Suprapubic skin (tissue), 4 donors: ENCODE data around the gene NPBWR2. TPM values are rescaled to one million over a fixed set of nuclear protein-coding genes. Genes with fewer than 3 reads are reported as not detected.
A peak's percentile ranks its signal among the peaks of the same experiment; 100 is the strongest.

Source experiments
- DNase-seq, 2 donors: peaks; one replicate each; pipeline ENCODE4 v3.0.0-alpha.2; 2019; ENCODE audit warnings: low spot score in 2 of 2
- H3K27ac ChIP-seq: fragments of 200-600 bp; sonication (generic); one replicate; pipeline ENCODE4 v1.5.1; 2019
- H3K27me3 ChIP-seq: fragments of 200-600 bp; sonication (generic); one replicate; pipeline ENCODE4 v1.5.1; 2019
- H3K36me3 ChIP-seq: fragments of 200-600 bp; sonication (generic); one replicate; pipeline ENCODE4 v1.5.1; 2019
- H3K4me1 ChIP-seq: fragments of 200-600 bp; sonication (generic); one replicate; pipeline ENCODE4 v1.5.1; 2019
- H3K4me3 ChIP-seq: fragments of 200-600 bp; sonication (generic); one replicate; pipeline ENCODE4 v1.5.1; 2019; ENCODE audit warnings: mild to moderate bottlenecking
- H3K9me3 ChIP-seq: fragments of 200-600 bp; sonication (generic); one replicate; pipeline ENCODE4 v1.5.1; 2019
- EP300 ChIP-seq: sonication (generic); formaldehyde crosslinking; IDR thresholded peaks from one replicate; pipeline ENCODE4 v1.6.1; 2017; ENCODE audit warnings: antibody characterized with exemption
- POLR2A ChIP-seq, 2 donors: fragments of 450-650 bp; IDR thresholded peaks; one replicate each; pipeline ENCODE4 v1.6.1; 2017; ENCODE audit warnings: antibody characterized with exemption in 2 of 2, mild to moderate bottlenecking in 2 of 2, moderate library complexity in 2 of 2
- POLR2AphosphoS5 ChIP-seq, 3 donors: sonication (generic); formaldehyde crosslinking; IDR thresholded peaks; one replicate each; pipeline ENCODE4 v1.6.1; 2017; ENCODE audit warnings: antibody characterized with exemption in 3 of 3
- WGBS: methylation state at CpG from one replicate; pipeline ENCODE4 v1.1.5; 2018; 5-methylcytosine and 5-hydroxymethylcytosine counted together
- total RNA-seq, 4 donors: library from RNA; depleted of rRNA; stranded (reverse); fragments of >200 nt; gene quantifications; one replicate each; pipeline ENCODE4 v1.1.0, GENCODE V29; 2016
- TF ChIP-seq, protein P1 (sequence below), 2 donors: fragments of 200-600 bp in 1 of 2; fragments of 450-650 bp in 1 of 2; sonication (generic) in 1 of 2; IDR thresholded peaks; one replicate each; pipeline ENCODE4 v1.5.1; 2016 to 2019; ENCODE audit warnings: antibody characterized with exemption in 2 of 2, mild to moderate bottlenecking in 1 of 2, moderate library complexity in 1 of 2

Gene NPBWR2
- total RNA-seq, 4 donors from 2014 or later = not detected

DNA sequence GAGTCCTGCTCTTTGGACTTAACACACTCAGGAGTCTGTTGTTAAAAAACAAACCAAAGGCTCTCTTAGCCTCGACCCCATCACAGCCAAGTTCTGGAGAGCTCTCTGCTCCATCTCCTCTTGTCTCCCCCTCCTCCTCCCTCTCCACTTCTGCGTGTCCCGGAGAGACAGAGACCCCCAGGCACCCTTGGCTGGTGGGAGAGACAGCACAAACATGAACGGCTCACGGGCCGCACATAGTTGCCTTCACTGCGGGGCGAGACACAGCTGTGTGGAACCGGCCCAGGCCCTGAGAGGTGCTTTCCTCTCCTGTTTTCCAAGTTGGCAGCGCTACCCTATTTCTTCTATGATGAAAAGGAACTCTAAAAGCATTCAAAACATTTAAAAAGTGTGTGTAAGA, 33.6 kb upstream of the NPBWR2 start:
- 73% methylated on average over 10 of the region's 10 CpGs for WGBS
- TF ChIP-seq, protein P1, sequence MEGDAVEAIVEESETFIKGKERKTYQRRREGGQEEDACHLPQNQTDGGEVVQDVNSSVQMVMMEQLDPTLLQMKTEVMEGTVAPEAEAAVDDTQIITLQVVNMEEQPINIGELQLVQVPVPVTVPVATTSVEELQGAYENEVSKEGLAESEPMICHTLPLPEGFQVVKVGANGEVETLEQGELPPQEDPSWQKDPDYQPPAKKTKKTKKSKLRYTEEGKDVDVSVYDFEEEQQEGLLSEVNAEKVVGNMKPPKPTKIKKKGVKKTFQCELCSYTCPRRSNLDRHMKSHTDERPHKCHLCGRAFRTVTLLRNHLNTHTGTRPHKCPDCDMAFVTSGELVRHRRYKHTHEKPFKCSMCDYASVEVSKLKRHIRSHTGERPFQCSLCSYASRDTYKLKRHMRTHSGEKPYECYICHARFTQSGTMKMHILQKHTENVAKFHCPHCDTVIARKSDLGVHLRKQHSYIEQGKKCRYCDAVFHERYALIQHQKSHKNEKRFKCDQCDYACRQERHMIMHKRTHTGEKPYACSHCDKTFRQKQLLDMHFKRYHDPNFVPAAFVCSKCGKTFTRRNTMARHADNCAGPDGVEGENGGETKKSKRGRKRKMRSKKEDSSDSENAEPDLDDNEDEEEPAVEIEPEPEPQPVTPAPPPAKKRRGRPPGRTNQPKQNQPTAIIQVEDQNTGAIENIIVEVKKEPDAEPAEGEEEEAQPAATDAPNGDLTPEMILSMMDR (IDR thresholded peaks at IDR 0.05) = no peak
- no peak for TF ChIP-seq POLR2AphosphoS5 (IDR thresholded peaks at IDR 0.05)
- no peak for TF ChIP-seq POLR2A (IDR thresholded peaks at IDR 0.05)
- no peak for TF ChIP-seq EP300
- peak; percentile 34 to 56 for DNase-seq
- Histone ChIP-seq H3K4me3 (no peak overlapping the region), H3K27ac (no peak overlapping the region), H3K9me3 (peaks cover 5% of the 10 kb centered on the region), H3K36me3 (no peaks in the 10 kb centered on the region), H3K4me1 (no peaks in the 10 kb centered on the region), H3K27me3 (peaks cover 34% of the 10 kb centered on the region)

GRCh38 chr20:64140061-64140931, 32.9 kb upstream of the NPBWR2 start:
- Histone ChIP-seq H3K27ac (no peak overlapping the region), H3K27me3 (peaks cover 27% of the 10 kb centered on the region), H3K4me3 (no peak overlapping the region), H3K4me1 (no peaks in the 10 kb centered on the region), H3K36me3 (no peaks in the 10 kb centered on the region), H3K9me3 (peaks cover 3% of the 10 kb centered on the region)
- TF ChIP-seq, protein P1 (IDR thresholded peaks at IDR 0.05) = no peak
- TF ChIP-seq POLR2AphosphoS5 (IDR thresholded peaks at IDR 0.05) = no peak
- WGBS = 75% methylated on average over 11 of the region's 13 CpGs
- DNase-seq = peak; percentile 46 to 54

- no peaks in the 10 kb centered on the region for H3K9me3 ChIP-seq
- TF ChIP-seq EP300 = no peak
- 81% methylated on average over 14 of the region's 21 CpGs for WGBS
- no peak overlapping the region for H3K27ac ChIP-seq
- H3K27me3 ChIP-seq = peaks cover 27% of the 10 kb centered on the region
- H3K4me1 ChIP-seq = no peaks in the 10 kb centered on the region
- no peak overlapping the region for H3K4me3 ChIP-seq
- H3K36me3 ChIP-seq = no peaks in the 10 kb centered on the region
- DNase-seq = peak; percentile 44 to 64
Measured at GRCh38 chr20:64139199-64140060, 32.1 kb upstream of the NPBWR2 start.

DNA sequence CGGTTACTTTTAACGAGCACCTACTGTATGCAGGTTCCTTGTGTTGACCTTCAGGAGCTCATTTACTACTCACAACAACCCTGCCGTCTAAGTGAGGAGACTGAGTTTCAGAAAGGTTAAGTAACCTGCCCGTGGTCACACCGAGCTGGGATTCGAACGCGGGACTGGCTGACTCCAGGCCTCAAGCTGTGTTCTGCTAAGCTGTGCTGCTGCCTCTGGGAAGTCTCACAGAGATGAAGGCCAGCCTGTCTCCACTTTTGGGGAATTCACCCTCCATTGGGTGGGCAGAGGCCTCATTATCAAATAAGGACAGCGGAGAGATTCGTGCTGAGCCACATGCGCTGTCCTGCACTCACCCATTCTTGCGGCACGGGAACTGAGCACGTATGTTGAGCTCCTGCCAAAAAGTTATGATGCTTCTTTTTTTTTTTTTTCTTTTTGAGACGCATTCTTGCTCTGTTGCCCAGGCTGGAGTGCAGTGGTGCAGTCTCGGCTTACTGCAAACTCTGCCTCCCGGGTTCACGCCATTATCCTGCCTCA, 31.0 kb upstream of the NPBWR2 start:
- no peaks in the 10 kb centered on the region for H3K36me3 ChIP-seq
- no peak overlapping the region for H3K27ac ChIP-seq
- H3K27me3 ChIP-seq = peaks cover 31% of the 10 kb centered on the region
- WGBS = 75% methylated on average over 18 of the region's 18 CpGs
- H3K4me3 ChIP-seq = no peak overlapping the region
- TF ChIP-seq EP300 (no peak), POLR2AphosphoS5 (IDR thresholded peaks at IDR 0.05) (no peak), POLR2A (IDR thresholded peaks at IDR 0.05) (no peak)
- TF ChIP-seq, protein P1 (IDR thresholded peaks at IDR 0.05) = no peak
- no peaks in the 10 kb centered on the region for H3K9me3 ChIP-seq
- H3K4me1 ChIP-seq = no peaks in the 10 kb centered on the region
- peak; percentile 14 to 37 for DNase-seq

DNA sequence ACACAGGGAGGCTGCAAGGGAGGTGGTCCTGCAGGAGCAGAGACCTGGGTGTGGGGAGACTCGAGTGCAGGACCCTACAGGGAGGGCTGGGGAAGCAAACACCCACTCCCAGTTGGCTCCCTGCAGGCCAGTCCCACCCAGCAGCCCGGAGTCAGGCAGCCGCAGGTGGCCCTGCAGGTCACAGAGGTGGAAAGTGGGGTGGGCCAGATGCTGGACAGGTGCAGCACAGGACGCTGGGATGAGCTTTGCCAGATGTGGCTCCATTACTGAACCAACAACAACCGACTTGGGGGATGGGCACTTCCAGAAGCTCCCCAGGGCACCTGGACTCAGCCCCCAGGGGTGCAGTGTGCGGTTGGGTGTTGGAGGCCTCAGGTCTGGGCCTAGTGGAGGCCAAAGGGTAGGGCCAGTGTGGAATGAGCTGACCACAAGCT, 30.2 kb upstream of the NPBWR2 start:
- WGBS = 74% methylated on average over 5 of the region's 6 CpGs

More for the DNA sequence above, 30.2 kb upstream of the NPBWR2 start:
- no peaks in the 10 kb centered on the region for H3K4me1 ChIP-seq
- no peak for TF ChIP-seq EP300
- TF ChIP-seq, protein P1 (IDR thresholded peaks at IDR 0.05) = no peak
- no peaks in the 10 kb centered on the region for H3K36me3 ChIP-seq
- H3K9me3 ChIP-seq = no peaks in the 10 kb centered on the region
- peaks cover 29% of the 10 kb centered on the region for H3K27me3 ChIP-seq
- peak; percentile 44 to 53 for DNase-seq
- no peak overlapping the region for H3K27ac ChIP-seq
- H3K4me3 ChIP-seq = no peak overlapping the region
